Stimulated activated CD8-positive, alpha-beta memory T cell treated with anti-CD3 and anti-CD28 coated beads, Interleukin-15, amount 100 ng/mL, for 48 hours (primary cell): ENCODE data around the gene DCP1A.
"Not testable (repeated sequence)": the region's sequence is repeated elsewhere in the genome, so short reads cannot be mapped to it uniquely, and the experiment has no call there.

Experiments
- DNase-seq, 2 donors: peaks; one replicate each; pipeline ENCODE4 v3.0.0-alpha.2; 2020; ENCODE audit warnings: low read depth in 2 of 2

Gene DCP1A

DNA sequence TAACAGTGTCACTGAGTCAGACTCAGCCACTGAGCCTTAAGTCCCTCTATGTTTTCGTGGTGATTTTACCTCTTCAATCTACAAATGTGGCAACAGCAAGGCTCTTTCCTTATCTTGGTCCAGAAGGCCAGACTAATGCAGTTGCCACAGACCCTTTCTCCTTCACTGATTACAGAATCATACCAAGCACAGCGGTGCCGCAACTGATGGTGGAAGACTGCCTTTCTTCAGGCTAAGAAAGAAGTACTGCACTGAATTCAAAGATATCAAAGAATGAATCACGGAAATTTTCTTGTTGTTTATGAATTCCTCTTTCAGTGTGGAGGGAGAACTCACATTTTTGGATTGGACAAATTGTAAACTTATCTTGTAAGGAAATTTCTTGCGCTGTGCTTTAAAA is 18.6 kb downstream of the DCP1A start:
- no peak for DNase-seq

DNA sequence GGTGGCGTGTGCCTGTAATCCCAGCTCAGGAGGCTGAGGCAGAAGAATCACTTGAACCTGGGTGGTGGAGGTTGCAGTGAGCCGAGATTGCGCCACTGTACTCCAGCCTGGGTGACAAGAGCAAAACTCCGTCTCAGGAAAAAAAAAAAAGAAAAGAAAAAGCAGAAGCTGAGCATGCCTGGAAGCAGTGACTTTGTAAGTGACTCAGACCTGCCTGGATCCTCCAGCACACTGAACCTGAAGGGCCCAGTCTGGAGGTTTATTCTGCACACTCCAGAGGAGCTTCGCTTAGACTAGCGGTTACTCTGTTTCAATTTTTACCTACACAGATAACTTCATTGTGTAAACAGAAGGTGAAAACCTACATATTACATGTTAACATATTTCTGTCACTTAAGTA is 19.4 kb downstream of the DCP1A start:
- not testable (repeated sequence) for DNase-seq

GRCh38 chr3:53324105-53324504 is 23.2 kb downstream of the DCP1A start:
- DNase-seq = no peak

GRCh38 chr3:53320697-53321096 is 26.6 kb downstream of the DCP1A start:
- DNase-seq = no peak

DNA sequence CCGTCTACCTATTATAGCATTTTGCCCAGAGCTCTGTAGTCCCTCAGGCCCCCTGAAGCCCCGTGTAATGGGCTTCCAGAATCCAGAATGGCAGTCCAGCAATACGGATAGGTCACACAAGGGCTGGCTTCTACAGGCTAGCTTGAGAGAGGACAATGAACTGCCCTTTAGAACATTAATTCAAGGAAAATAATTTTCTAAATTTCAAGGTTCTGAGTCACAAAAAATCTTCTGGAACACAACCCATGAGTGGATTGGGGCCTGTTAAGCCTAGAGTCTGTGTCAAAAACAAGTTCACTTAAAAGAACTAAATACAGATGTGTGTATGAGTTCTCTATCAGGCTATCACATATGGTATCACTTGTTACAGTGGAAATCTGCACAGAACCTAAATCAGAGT is 28.8 kb downstream of the DCP1A start:
- DNase-seq = no peak

GRCh38 chr3:53312832-53313231 is 34.5 kb downstream of the DCP1A start:
- no peak for DNase-seq

GRCh38 chr3:53311882-53312281 is 35.5 kb downstream of the DCP1A start:
- no peak for DNase-seq

- no peak for DNase-seq
Measured at GRCh38 chr3:53303957-53304356, 43.4 kb downstream of the DCP1A start.

DNA sequence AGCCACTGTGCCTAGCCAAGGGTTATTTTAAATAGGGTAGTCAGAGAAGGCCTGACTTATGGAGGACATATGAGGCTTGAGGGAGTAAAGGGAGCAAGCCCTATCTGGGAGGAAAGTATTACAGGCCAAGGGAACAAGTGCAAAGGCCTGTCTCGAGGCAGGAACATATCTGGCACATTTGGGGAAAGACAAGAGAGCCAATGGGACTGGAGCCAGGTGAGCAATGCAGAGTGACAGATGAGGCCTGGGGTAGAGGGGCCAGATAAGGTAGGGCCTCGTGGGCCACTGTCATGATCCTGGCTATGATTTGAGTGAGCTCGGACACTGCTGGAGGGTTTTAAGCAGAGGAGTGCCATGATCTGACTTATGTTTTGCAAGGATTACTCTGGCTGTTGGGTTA is 43.8 kb downstream of the DCP1A start:
- no peak for DNase-seq

DNA sequence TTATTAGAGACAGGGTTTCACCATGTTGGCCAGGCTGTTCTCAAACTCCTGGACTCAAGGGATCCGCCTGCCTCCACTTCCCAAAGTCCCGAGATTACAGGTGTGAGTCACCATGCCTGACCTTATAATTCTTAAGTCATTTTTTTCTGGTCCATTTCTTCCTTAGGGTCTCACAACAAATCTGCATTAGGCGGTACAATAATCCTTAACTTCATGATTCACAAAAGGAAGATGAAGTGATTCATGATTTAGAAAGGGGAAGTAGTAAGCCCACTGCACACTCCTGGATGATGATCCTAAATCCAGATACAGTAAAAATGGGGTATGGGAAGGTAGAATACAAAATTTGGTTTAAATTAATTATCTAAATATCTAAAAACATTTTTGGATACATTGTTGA is 46.5 kb downstream of the DCP1A start:
- no peak for DNase-seq

- DNase-seq = not testable (repeated sequence)
Measured at GRCh38 chr3:53299611-53300023, 47.7 kb downstream of the DCP1A start.

- DNase-seq = no peak
Measured at GRCh38 chr3:53295410-53295809, 51.9 kb downstream of the DCP1A start.

DNA sequence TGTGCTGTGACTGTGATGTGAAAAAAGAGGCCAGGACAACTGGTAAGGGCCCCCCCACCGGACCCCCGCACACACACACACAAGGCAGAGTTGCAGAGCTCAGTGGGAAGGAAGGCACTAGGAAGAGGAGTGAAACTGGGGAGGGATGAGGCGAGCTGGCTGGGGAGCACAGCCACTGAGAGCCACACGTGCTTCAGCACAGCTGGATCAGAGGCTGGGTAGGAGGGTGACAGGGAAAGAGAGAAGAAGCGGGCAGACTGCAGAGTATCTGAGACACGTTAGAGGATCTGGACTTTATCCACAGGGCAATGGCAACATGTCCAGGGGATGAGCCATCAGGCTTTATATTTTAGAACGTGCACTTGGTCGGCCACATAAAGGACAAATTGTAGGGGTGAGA is 53.5 kb downstream of the DCP1A start:
- no peak for DNase-seq

DNA sequence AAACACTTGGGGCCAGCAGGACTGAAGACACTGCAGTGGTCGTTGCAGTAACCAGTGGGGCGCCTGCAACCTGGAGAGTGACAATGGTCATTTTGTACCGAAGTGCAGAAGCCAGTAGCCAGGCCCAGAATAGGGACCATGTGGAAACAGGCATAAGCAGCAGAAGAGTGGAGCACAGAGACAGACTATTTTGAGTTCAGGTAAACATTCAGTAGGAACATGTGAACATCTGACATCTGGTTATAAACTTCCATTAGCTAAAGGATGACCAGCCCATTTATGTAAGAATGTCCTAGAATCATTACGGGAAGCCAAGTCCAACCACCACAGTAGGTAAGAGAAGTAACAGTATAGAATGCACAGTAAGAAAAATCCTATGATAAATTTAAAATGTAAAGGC is 59.1 kb downstream of the DCP1A start:
- DNase-seq = no peak

DNA sequence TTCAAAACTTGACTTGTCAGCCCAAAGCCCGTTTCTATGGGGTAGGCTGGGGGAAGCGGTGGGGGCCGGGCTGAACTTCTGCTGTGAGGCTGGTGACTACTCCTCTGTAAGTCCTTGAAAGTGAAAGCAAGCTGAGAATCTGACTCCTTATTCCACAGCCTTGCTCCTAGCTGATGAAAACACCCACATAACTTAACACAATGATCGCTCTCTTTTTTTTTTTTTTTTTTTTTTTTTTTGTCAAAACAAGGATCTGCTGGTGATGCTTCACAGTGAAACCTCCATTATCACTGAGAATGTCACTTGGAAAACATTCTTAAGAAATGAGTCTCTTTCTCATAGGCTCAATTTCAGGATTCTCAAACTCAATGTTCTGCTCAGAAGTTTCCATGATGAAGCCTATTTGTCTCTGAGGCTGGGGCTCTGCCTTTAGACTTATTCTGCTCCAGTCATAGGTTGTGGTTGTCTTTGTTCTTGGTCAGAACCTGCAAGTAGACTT is 60.2 kb downstream of the DCP1A start:
- no peak for DNase-seq

GRCh38 chr3:53286727-53287126 is 60.6 kb downstream of the DCP1A start:
- DNase-seq = no peak

GRCh38 chr3:53282581-53282980 is 64.8 kb downstream of the DCP1A start:
- DNase-seq = no peak

- no peak for DNase-seq
Measured at GRCh38 chr3:53278667-53279066, 68.7 kb downstream of the DCP1A start.

DNA sequence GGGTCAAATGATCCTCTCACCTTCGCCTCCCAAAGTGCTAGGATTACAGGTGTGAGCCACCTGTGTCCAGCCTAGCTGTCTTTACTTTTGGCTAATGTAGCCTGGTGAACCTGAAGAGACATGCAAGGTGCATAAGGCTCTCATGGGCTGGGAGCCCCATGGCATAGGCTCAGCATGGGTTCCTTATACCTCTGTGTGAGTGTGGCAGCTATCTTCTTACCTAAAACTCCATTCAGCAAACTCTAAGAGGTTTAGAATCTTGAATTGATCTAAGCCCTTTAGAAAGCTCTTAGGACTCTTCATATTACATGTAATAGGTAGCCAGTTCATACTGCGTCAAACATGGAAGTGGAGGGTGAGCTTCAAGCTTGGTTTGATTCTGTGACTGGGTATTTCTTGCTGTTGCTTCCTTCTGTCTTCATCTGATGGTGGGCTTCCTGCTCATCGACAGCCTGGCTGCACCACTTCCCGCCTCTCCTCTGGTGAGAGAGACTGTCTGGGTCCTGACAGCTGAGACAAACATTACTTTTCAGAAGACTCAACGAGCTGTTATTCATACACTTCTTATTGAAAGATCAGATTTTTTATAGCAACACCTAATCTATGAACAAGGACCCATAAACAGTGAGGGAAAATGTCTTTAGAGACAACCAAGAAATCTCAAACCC is 72.3 kb downstream of the DCP1A start:
- DNase-seq = no peak

- no peak for DNase-seq
Measured at GRCh38 chr3:53273146-53273670, 74.1 kb downstream of the DCP1A start.

GRCh38 chr3:53269888-53270880 is 77.2 kb downstream of the DCP1A start:
- DNase-seq = no peak

GRCh38 chr3:53269193-53269592 is 78.2 kb downstream of the DCP1A start:
- DNase-seq = not testable (repeated sequence)

GRCh38 chr3:53267766-53268165 is 79.6 kb downstream of the DCP1A start:
- no peak for DNase-seq
